H9 (cell line): Measurements from ENCODE around the gene ECHS1. TPM values are rescaled to one million over a fixed set of nuclear protein-coding genes. Genes with fewer than 3 reads are reported as not detected.

ENCODE experiments used
- DNase-seq: peaks from one replicate; pipeline ENCODE4 v3.0.0-alpha.2; 2017
- H2AFZ ChIP-seq: one replicate; pipeline ENCODE4 v1.6.1; 2013; ENCODE audit warnings: mild to moderate bottlenecking, low read length, control low read depth, moderate library complexity
- H2AK5ac ChIP-seq: 2 replicates; pipeline ENCODE4 v1.6.1; 2013; ENCODE audit warnings: low read length, control low read depth, mixed read lengths; ENCODE audit not compliant: insufficient read length
- H2BK120ac ChIP-seq: one replicate; pipeline ENCODE4 v1.6.1; 2013; ENCODE audit warnings: low read depth, mild to moderate bottlenecking, low read length, control low read depth, inconsistent platforms; ENCODE audit not compliant: poor library complexity, severe bottlenecking
- H2BK12ac ChIP-seq: 2 replicates; pipeline ENCODE4 v1.6.1; 2013; ENCODE audit warnings: low read length, control low read depth, mixed read lengths, low read depth; ENCODE audit not compliant: insufficient read length
- H2BK15ac ChIP-seq: 2 replicates; pipeline ENCODE4 v1.6.1; 2013; ENCODE audit warnings: low read depth, low read length, control low read depth
- H2BK20ac ChIP-seq: one replicate; pipeline ENCODE4 v1.6.1; 2013; ENCODE audit warnings: low read depth, mild to moderate bottlenecking, low read length, control low read depth, inconsistent platforms; ENCODE audit not compliant: poor library complexity, severe bottlenecking
- H2BK5ac ChIP-seq: 2 replicates; pipeline ENCODE4 v1.6.1; 2013; ENCODE audit warnings: low read length, control low read depth, mixed read lengths; ENCODE audit not compliant: insufficient read length
- H3K14ac ChIP-seq: 2 replicates; pipeline ENCODE4 v1.6.1; 2013; ENCODE audit warnings: low read length, control low read depth; ENCODE audit not compliant: insufficient read depth
- H3K18ac ChIP-seq: 2 replicates; pipeline ENCODE4 v1.6.1; 2013; ENCODE audit warnings: low read depth, mild to moderate bottlenecking, mixed read lengths, low read length, control low read depth; ENCODE audit not compliant: insufficient read length
- H3K23ac ChIP-seq: 2 replicates; pipeline ENCODE4 v1.6.1; 2013; ENCODE audit warnings: low read length, control low read depth, mixed read lengths, low read depth; ENCODE audit not compliant: insufficient read length
- H3K23me2 ChIP-seq: 2 replicates; pipeline ENCODE4 v1.6.1; 2013; ENCODE audit warnings: low read depth, mild to moderate bottlenecking, mixed read lengths, low read length, control low read depth; ENCODE audit not compliant: insufficient read length, poor library complexity, severe bottlenecking
- H3K27ac ChIP-seq: 2 replicates; pipeline ENCODE4 v1.5.1; 2013; ENCODE audit warnings: low read length, control low read depth, mixed read lengths, low read depth; ENCODE audit not compliant: insufficient read length
- H3K27me3 ChIP-seq: 2 replicates; pipeline ENCODE4 v1.6.1; 2013; ENCODE audit warnings: low read length, control low read depth, inconsistent platforms; ENCODE audit not compliant: insufficient read depth
- H3K4ac ChIP-seq: 2 replicates; pipeline ENCODE4 v1.6.1; 2013; ENCODE audit warnings: low read depth, mild to moderate bottlenecking, control low read depth, inconsistent platforms, low read length, moderate library complexity
- H3K4me1 ChIP-seq: 2 replicates; pipeline ENCODE4 v1.6.1; 2013; ENCODE audit warnings: low read length, control low read depth, inconsistent platforms; ENCODE audit not compliant: insufficient read depth
- H3K4me2 ChIP-seq: 2 replicates; pipeline ENCODE4 v1.6.1; 2013; ENCODE audit warnings: low read length, control low read depth, mixed read lengths; ENCODE audit not compliant: insufficient read length, insufficient read depth
- H3K56ac ChIP-seq: 2 replicates; pipeline ENCODE4 v1.6.1; 2013; ENCODE audit warnings: low read depth, mild to moderate bottlenecking, mixed read lengths, low read length, control low read depth; ENCODE audit not compliant: insufficient read length
- H3K79me1 ChIP-seq: 2 replicates; pipeline ENCODE4 v1.6.1; 2013; ENCODE audit warnings: low read depth, mild to moderate bottlenecking, moderate library complexity, low read length, control low read depth, inconsistent platforms; ENCODE audit not compliant: insufficient read depth, poor library complexity, severe bottlenecking
- H3K79me2 ChIP-seq: 2 replicates; pipeline ENCODE4 v1.6.1; 2013; ENCODE audit warnings: low read length, control low read depth, inconsistent platforms; ENCODE audit not compliant: insufficient read depth
- H3K9ac ChIP-seq: 2 replicates; pipeline ENCODE4 v1.6.1; 2013; ENCODE audit warnings: low read length, control low read depth, mixed read lengths; ENCODE audit not compliant: insufficient read length; ENCODE audit errors: extremely low read depth
- H3K9me3 ChIP-seq: one replicate; pipeline ENCODE4 v1.6.1; 2013; ENCODE audit warnings: low read depth, low read length, inconsistent platforms; ENCODE audit not compliant: control insufficient read depth
- H3T11ph ChIP-seq: one replicate; pipeline ENCODE4 v1.6.1; 2013; ENCODE audit warnings: mild to moderate bottlenecking, low read length, control low read depth, inconsistent platforms
- H4K20me1 ChIP-seq: one replicate; pipeline ENCODE4 v1.6.1; 2013; ENCODE audit not compliant: control insufficient read depth, insufficient read length, insufficient read depth
- H4K5ac ChIP-seq: 2 replicates; pipeline ENCODE4 v1.6.1; 2013; ENCODE audit warnings: low read depth, mild to moderate bottlenecking, mixed read lengths, low read length, control low read depth; ENCODE audit not compliant: insufficient read length
- H4K8ac ChIP-seq: replicated peaks from 2 replicates; pipeline ENCODE4 v1.6.1; 2013; ENCODE audit warnings: low read length, control low read depth, mixed read lengths, low read depth; ENCODE audit not compliant: insufficient read length
- H4K91ac ChIP-seq: 2 replicates; pipeline ENCODE4 v1.6.1; 2013; ENCODE audit warnings: low read depth, mild to moderate bottlenecking, moderate library complexity, mixed read lengths, low read length, control low read depth; ENCODE audit not compliant: insufficient read length
- H3K27ac Mint-ChIP-seq, 3 experiments: 2 replicates in 2 of 3; 3 replicates in 1 of 3; pipeline ENCODE4 v1.8.0; 2020 to 2021; ENCODE audit warnings: mixed read lengths in 3 of 3, mild to moderate bottlenecking in 1 of 3, moderate library complexity in 1 of 3
- H3K27me3 Mint-ChIP-seq: 2 replicates; pipeline ENCODE4 v1.8.0; 2021; ENCODE audit warnings: low read depth, mild to moderate bottlenecking, moderate library complexity, mixed read lengths
- H3K36me3 Mint-ChIP-seq, 3 experiments: 2 replicates in 2 of 3; 3 replicates in 1 of 3; pipeline ENCODE4 v1.8.0; 2020 to 2021; ENCODE audit warnings: low read depth in 3 of 3, mixed read lengths in 3 of 3; ENCODE audit not compliant: insufficient read depth in 1 of 3
- H3K4me1 Mint-ChIP-seq, 2 experiments: 2 replicates each; pipeline ENCODE4 v1.8.0; 2020; ENCODE audit warnings: mixed read lengths in 2 of 2
- H3K4me3 Mint-ChIP-seq, 2 experiments: 2 replicates in 1 of 2; 3 replicates in 1 of 2; pipeline ENCODE4 v1.8.0; 2020 to 2021; ENCODE audit warnings: mild to moderate bottlenecking in 2 of 2, mixed read lengths in 2 of 2, moderate library complexity in 1 of 2
- H3K9me3 Mint-ChIP-seq, 2 experiments: 2 replicates in 1 of 2; 3 replicates in 1 of 2; pipeline ENCODE4 v1.8.0; 2020; ENCODE audit warnings: mild to moderate bottlenecking in 2 of 2, mixed read lengths in 2 of 2, moderate library complexity in 1 of 2
- WGBS: extraction: QIAGEN DNeasy Blood & Tissue Kit; methylation state at CpG from one replicate; pipeline ENCODE4 v1.1.7; 2013; ENCODE audit warnings: missing lambda C conversion rate, low lambda C conversion rate, mixed read lengths; ENCODE audit not compliant: insufficient read length; ENCODE audit errors: extremely low coverage; 5-methylcytosine and 5-hydroxymethylcytosine counted together
- total RNA-seq: library from RNA; stranded (reverse); gene quantifications from 2 replicates; pipeline ENCODE4 v1.2.1, GENCODE V29; 2021
- TF ChIP-seq, protein P1 (sequence below): fragments of 200-600 bp; sonication (generic); conservative IDR thresholded peaks from 3 replicates; pipeline ENCODE4 v1.8.0; 2021; ENCODE audit warnings: antibody characterized with exemption, mild to moderate bottlenecking

Gene ECHS1
- total RNA-seq, 1 experiment from 2014 or later = 94.1 TPM

DNA sequence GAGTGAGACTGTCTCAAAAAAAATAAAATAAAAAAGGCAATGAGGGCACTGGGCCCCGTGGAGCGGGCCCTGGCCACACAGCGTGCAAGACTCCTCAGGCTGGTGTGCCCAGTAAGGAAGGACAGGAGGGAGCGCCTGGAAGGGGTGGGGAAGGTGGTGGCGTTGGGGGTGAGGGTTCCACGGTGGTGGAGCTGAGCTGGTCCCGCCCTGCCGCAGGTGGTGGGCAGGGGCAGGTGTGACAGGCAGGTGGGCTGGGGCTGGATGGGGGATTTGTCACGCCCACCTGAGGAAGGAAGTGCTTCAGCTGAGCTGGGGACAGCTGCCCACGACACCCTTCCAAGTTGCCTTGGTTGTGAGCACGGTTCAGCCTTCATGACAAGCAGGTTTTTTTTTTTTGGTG is 26.7 kb downstream of the ECHS1 start:
- no peaks in the 10 kb centered on the region for H3K9me3 ChIP-seq
- no peak overlapping the region for H4K8ac ChIP-seq
- no peak overlapping the region for H3K56ac ChIP-seq
- no peak overlapping the region for H3K14ac ChIP-seq
- H3K23ac ChIP-seq = no peak overlapping the region
- H3K79me1 ChIP-seq = no peaks in the 10 kb centered on the region
- H2BK15ac ChIP-seq = no peak overlapping the region
- H3K4me2 ChIP-seq = no peak overlapping the region
- no peak overlapping the region for H3K9ac ChIP-seq
- no peak overlapping the region for H2BK12ac ChIP-seq
- H3T11ph ChIP-seq = no peak overlapping the region
- H3K18ac ChIP-seq = no peak overlapping the region
- no peak overlapping the region for H4K5ac ChIP-seq
- H2BK20ac ChIP-seq = no peak overlapping the region
- no peak overlapping the region for H2BK120ac ChIP-seq
- peak; percentile 55 for DNase-seq
- H4K91ac ChIP-seq = no peak overlapping the region
- peaks cover 11 to 36% of the 10 kb centered on the region in 2 experiments for H3K4me1 Mint-ChIP-seq
- H3K27me3 Mint-ChIP-seq = peaks cover 26% of the 10 kb centered on the region
- TF ChIP-seq, protein P1, sequence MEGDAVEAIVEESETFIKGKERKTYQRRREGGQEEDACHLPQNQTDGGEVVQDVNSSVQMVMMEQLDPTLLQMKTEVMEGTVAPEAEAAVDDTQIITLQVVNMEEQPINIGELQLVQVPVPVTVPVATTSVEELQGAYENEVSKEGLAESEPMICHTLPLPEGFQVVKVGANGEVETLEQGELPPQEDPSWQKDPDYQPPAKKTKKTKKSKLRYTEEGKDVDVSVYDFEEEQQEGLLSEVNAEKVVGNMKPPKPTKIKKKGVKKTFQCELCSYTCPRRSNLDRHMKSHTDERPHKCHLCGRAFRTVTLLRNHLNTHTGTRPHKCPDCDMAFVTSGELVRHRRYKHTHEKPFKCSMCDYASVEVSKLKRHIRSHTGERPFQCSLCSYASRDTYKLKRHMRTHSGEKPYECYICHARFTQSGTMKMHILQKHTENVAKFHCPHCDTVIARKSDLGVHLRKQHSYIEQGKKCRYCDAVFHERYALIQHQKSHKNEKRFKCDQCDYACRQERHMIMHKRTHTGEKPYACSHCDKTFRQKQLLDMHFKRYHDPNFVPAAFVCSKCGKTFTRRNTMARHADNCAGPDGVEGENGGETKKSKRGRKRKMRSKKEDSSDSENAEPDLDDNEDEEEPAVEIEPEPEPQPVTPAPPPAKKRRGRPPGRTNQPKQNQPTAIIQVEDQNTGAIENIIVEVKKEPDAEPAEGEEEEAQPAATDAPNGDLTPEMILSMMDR = no peak
- H3K4me3 Mint-ChIP-seq = no peak overlapping the region; a peak in 1 of 5 replicates
- H3K27me3 ChIP-seq = no peaks in the 10 kb centered on the region; the same call in 1 of the 2 replicates
- no peak overlapping the region for H3K27ac ChIP-seq
- H2AK5ac ChIP-seq = no peak overlapping the region
- no peak overlapping the region for H2AFZ ChIP-seq
- H4K20me1 ChIP-seq = no peaks in the 10 kb centered on the region
- H3K23me2 ChIP-seq = no peaks in the 10 kb centered on the region
- H3K9me3 Mint-ChIP-seq = no peaks in the 10 kb centered on the region; a peak in 1 of 5 replicates
- H2BK5ac ChIP-seq = no peak overlapping the region
- no peaks in the 10 kb centered on the region for H3K79me2 ChIP-seq
- peaks cover 2% of the 10 kb centered on the region; the same call in 1 of the 2 replicates for H3K4me1 ChIP-seq
- H3K4ac ChIP-seq = no peak overlapping the region
- no CpG with 5 or more reads among the region's 11 CpGs for WGBS
- no peaks in the 10 kb centered on the region; a peak in 2 of 7 replicates for H3K36me3 Mint-ChIP-seq
- peak overlapping the region in 1 of 3 experiments; percentile 40; a peak in 1 of 7 replicates for H3K27ac Mint-ChIP-seq
